Coronary artery (tissue), 2 donors: ENCODE results near the gene PACS1.
"Not testable (repeated sequence)": the region's sequence is repeated elsewhere in the genome, so short reads cannot be mapped to it uniquely, and the experiment has no call there.

Experiments
- DNase-seq: peaks from one replicate; pipeline ENCODE4 v3.0.0-alpha.2; 2017; ENCODE audit warnings: low spot score
- H3K27ac ChIP-seq, 2 donors: fragments of 200-600 bp; sonication (generic); one replicate each; pipeline ENCODE4 v1.5.1; 2016 to 2019
- H3K4me3 ChIP-seq: fragments of 200-600 bp; sonication (generic); 2 replicates; pipeline ENCODE4 v1.5.1; 2016; ENCODE audit warnings: mild to moderate bottlenecking, moderate library complexity
- TF ChIP-seq, protein P1 (sequence below): fragments of 200-600 bp; sonication (generic); IDR thresholded peaks from one replicate; pipeline ENCODE4 v1.5.1; 2019; ENCODE audit warnings: antibody characterized with exemption

The PACS1 gene

DNA sequence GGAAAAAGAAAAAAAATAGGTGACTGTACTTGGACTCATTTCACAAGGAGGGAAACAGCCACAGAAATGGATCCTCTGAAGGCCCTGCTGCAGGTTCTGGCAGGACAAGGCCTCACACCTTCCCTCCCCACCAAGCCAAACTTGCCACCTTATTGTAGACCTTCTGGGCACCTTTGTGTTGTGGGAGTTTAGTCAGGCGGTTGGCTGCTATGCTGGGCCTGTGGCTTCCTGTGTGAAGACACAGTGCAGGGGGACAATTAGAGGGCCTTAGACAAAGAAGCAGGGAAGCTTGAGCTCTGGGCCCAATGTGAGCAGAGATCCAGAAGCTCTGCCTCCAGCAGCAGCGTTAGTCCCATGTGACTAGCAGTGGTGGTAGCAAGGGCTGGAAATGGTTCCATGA, 202.5 kb downstream of the PACS1 start:
- no peak for DNase-seq
- H3K27ac ChIP-seq = no peak overlapping the region
- TF ChIP-seq, protein P1, sequence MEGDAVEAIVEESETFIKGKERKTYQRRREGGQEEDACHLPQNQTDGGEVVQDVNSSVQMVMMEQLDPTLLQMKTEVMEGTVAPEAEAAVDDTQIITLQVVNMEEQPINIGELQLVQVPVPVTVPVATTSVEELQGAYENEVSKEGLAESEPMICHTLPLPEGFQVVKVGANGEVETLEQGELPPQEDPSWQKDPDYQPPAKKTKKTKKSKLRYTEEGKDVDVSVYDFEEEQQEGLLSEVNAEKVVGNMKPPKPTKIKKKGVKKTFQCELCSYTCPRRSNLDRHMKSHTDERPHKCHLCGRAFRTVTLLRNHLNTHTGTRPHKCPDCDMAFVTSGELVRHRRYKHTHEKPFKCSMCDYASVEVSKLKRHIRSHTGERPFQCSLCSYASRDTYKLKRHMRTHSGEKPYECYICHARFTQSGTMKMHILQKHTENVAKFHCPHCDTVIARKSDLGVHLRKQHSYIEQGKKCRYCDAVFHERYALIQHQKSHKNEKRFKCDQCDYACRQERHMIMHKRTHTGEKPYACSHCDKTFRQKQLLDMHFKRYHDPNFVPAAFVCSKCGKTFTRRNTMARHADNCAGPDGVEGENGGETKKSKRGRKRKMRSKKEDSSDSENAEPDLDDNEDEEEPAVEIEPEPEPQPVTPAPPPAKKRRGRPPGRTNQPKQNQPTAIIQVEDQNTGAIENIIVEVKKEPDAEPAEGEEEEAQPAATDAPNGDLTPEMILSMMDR = no peak
- no peak overlapping the region for H3K4me3 ChIP-seq

GRCh38 chr11:66274219-66274618, 204.1 kb downstream of the PACS1 start:
- Histone ChIP-seq H3K27ac (no peak overlapping the region), H3K4me3 (no peak overlapping the region)
- TF ChIP-seq, protein P1 = no peak
- DNase-seq = no peak

DNA sequence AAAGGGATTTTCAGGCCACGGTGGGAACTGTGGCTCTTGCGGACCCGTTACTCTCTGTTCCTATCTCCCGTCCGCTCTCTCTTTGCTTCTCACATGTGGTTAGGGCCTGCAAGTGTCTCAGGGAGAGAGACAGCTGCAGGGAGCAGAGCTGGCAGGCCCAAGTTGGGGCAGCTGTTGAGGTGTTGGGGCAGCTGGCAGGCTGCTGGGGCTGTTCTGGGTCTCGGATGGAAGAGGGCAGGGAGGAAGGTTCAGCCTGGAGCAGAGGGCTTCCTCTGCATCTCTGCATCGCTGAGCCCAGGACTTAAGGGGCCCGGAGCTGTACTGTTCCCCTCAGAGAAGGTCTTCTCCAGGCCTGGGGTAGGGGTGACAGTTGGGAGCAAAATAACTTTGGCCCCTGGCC, 205.3 kb downstream of the PACS1 start:
- Histone ChIP-seq H3K27ac (no peak overlapping the region), H3K4me3 (no peak overlapping the region)
- TF ChIP-seq, protein P1 = no peak
- no peak for DNase-seq

DNA sequence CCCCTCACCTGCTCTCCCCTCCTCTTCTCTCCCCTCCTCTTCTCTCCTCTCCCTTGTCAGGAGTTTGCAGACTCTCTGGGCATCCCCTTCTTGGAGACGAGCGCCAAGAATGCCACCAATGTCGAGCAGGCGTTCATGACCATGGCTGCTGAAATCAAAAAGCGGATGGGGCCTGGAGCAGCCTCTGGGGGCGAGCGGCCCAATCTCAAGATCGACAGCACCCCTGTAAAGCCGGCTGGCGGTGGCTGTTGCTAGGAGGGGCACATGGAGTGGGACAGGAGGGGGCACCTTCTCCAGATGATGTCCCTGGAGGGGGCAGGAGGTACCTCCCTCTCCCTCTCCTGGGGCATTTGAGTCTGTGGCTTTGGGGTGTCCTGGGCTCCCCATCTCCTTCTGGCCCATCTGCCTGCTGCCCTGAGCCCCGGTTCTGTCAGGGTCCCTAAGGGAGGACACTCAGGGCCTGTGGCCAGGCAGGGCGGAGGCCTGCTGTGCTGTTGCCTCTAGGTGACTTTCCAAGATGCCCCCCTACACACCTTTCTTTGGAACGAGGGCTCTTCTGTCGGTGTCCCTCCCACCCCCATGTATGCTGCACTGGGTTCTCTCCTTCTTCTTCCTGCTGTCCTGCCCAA, 206.0 kb downstream of the PACS1 start:
- H3K4me3 ChIP-seq = no peak overlapping the region
- TF ChIP-seq, protein P1 = no peak
- no peak overlapping the region for H3K27ac ChIP-seq
- DNase-seq = no peak

DNA sequence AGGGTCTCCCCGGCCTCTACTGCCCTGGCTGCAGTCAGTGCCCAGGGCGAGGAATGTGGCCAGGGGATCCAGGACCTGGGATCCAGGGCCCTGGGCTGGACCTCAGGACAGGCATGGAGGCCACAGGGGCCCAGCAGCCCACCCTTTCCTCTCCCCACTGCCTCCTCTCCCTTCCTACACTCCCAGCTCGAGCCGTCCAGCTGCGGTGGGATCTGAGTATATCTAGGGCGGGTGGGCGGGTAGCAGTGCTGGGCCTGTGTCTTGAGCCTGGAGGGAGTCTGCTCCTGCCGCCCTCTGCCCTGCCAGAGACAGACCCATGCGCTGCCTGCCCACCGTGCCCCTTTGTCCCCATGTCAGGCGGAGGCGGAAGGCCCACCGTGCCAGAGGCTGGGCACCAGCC, 206.5 kb downstream of the PACS1 start:
- not testable (repeated sequence) for DNase-seq, H3K27ac ChIP-seq, H3K4me3 ChIP-seq

- not testable (repeated sequence) for H3K27ac ChIP-seq, H3K4me3 ChIP-seq, DNase-seq
These were observed 207.0 kb downstream of the PACS1 start for GRCh38 chr11:66277064-66277463.

DNA sequence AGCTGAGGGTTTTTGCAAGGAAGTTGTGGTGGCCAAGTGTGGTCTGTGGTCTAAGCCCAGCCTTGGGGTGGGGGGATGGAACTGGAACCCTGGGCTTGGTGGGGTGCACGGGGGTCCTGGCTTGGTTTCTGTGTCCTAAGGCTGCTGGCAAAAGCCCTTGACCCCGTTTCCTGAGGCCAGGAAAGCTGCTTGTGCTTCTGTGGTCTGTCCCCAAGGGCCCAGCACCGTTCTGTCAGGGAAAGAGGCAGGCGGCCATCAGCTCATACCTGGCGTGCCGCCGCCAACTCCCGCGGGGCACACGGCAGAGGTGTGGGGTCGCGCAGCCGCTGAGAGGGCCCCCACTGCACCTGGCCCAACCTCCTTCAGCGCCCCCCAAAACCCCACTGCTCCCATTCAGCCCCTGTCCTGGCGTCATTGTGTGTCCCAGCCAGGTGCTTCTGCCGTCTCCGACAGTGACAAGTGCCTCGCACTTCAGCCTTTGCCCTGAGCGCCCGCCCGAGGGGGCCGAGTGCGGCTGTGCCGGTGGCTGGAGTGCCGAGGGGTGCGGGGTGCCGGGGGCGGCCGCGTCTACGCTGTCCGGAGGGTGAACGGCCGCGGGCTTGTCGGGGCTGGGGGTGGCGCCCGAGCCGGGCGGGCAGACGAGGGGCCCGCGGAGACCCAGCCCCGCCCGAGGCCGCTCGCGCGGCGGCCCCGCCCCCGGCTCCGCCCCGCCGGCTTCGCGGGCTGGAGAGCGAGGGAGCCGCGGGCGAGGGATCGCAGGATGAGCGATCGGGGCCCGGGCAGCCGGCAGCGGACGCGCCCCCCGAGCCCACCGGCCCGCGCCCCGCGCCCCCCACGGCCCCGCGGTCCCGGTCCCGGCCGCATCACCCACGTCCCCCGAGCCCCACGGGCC, 207.6 kb downstream of the PACS1 start, which contains the start of gene CNIH2:
TSS of gene CNIH2 (plus strand) at position 705 of the 892 bp plus-strand sequence. CDS start 282 bp downstream, outside the sequence.
- H3K27ac ChIP-seq = peak within 1 kb of the TSS in 1 of 2 donors; percentile 37
- H3K4me3 ChIP-seq = peak within 1 kb of the TSS; percentile 65
- TF ChIP-seq, protein P1 = no peak
- DNase-seq = no peak
